Peyer's patch (tissue), 4 donors: ENCODE results near the gene TPP1. TPM values are rescaled to one million over a fixed set of nuclear protein-coding genes. Genes with fewer than 3 reads are reported as not detected.

ENCODE experiments used
- DNase-seq, 3 donors: peaks; one replicate each; pipeline ENCODE4 v3.0.0-alpha.2; 2017 to 2019
- H3K27ac ChIP-seq, 4 donors: fragments of 200-600 bp; sonication (generic); one replicate each; pipeline ENCODE4 v1.5.1; 2016 to 2019
- H3K27me3 ChIP-seq, 2 donors: fragments of 200-600 bp; sonication (generic); one replicate each; pipeline ENCODE4 v1.5.1; 2019
- H3K36me3 ChIP-seq, 3 donors: fragments of 200-600 bp; sonication (generic); one replicate each; pipeline ENCODE4 v1.5.1; 2016 to 2019
- H3K4me1 ChIP-seq, 4 donors: fragments of 200-600 bp; sonication (generic); one replicate each; pipeline ENCODE4 v1.5.1; 2016 to 2019
- H3K4me3 ChIP-seq, 4 donors: fragments of 200-600 bp; sonication (generic); 1 replicate in 3 of 4; 2 replicates in 1 of 4; pipeline ENCODE4 v1.5.1; 2016 to 2019; ENCODE audit warnings: mild to moderate bottlenecking in 1 of 4
- H3K9me3 ChIP-seq, 4 donors: fragments of 200-600 bp; sonication (generic); one replicate each; pipeline ENCODE4 v1.5.1; 2016 to 2019; ENCODE audit warnings: mild to moderate bottlenecking in 1 of 4
- POLR2A ChIP-seq, 2 donors: fragments of 450-650 bp; IDR thresholded peaks; one replicate each; pipeline ENCODE4 v1.5.1; 2017; ENCODE audit warnings: antibody characterized with exemption in 2 of 2, mild to moderate bottlenecking in 2 of 2, moderate library complexity in 2 of 2
- total RNA-seq, 4 donors: library from RNA; depleted of rRNA; stranded (reverse); fragments of >200 nt; gene quantifications; one replicate each; pipeline ENCODE4 v1.1.0, GENCODE V29; 2016
- TF ChIP-seq, protein P1 (sequence below), 6 experiments: fragments of 450-650 bp in 4 of 6; fragments of 200-600 bp in 2 of 6; sonication (generic) in 1 of 6; IDR thresholded peaks; one replicate each; pipeline ENCODE4 v1.5.1; 2017 to 2019; ENCODE audit warnings: antibody characterized with exemption in 6 of 6, mild to moderate bottlenecking in 3 of 6, moderate library complexity in 1 of 6

Gene TPP1
- total RNA-seq, 4 donors from 2014 or later: 79.2 to 232 (median 134) TPM

GRCh38 chr11:6603287-6604080 lies 15.7 kb downstream of the TPP1 start, which contains the start of the genes ILK and RRP8:
TSS of gene ILK (plus strand) at chr11:6603774. CDS start at chr11:6604272, 498 bp downstream.
TSS of gene RRP8 (minus strand) at chr11:6603616. CDS start at chr11:6603502, 114 bp downstream.
- TF ChIP-seq, protein P1, sequence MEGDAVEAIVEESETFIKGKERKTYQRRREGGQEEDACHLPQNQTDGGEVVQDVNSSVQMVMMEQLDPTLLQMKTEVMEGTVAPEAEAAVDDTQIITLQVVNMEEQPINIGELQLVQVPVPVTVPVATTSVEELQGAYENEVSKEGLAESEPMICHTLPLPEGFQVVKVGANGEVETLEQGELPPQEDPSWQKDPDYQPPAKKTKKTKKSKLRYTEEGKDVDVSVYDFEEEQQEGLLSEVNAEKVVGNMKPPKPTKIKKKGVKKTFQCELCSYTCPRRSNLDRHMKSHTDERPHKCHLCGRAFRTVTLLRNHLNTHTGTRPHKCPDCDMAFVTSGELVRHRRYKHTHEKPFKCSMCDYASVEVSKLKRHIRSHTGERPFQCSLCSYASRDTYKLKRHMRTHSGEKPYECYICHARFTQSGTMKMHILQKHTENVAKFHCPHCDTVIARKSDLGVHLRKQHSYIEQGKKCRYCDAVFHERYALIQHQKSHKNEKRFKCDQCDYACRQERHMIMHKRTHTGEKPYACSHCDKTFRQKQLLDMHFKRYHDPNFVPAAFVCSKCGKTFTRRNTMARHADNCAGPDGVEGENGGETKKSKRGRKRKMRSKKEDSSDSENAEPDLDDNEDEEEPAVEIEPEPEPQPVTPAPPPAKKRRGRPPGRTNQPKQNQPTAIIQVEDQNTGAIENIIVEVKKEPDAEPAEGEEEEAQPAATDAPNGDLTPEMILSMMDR (IDR thresholded peaks at IDR 0.05): peak in 5 of 6 experiments; percentile 23 to 58 (median 35)
- TF ChIP-seq POLR2A (IDR thresholded peaks at IDR 0.05): peak; percentile 67 to 72
- H3K4me1 ChIP-seq: peaks cover 0 to 59% (median 20%) of the 10 kb centered on the region in 4 donors

DNA sequence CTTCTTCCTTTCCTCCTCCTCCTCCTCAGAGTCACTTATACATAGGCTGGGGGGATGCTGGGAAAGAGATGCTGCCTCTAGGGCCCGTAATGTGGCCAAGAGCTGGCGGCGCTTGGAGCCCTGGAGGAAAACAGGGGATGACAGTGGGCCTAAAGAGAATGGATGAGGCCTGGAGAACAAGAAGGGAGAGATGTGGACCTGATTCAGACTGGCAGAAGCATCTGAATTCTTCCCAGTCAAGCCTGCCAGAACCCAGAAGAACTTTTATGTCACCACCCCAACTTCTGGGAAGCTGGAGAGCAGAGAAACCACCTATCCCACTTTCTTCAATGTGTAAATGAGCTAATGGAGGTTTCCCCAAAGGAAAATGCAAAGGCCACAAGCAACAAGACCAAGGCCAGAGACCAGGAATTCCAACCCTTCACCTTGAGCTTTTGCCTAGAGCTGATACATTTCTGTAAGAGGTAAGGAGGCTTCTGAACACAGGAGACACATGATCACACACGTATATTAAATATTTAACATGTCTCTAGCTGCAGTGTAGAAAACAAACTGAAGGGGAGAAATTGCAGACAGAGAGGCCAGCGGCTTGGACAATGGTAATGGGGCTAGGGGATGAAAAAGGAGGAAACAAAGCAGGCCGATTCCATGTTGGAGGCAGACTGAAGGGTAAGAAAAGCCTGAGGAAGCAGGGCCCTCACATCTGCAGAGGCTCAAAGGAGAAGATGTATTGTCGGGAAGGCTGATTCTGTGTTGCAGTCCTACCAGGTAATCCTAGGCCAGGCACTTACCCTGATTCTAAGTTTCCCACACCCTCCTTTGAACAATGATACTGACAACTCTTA lies 16.9 kb downstream of the TPP1 start:
- peak overlapping the region in 3 of 4 donors; percentile 91 to 94 (median 91) for H3K27ac ChIP-seq
- H3K4me3 ChIP-seq: peak overlapping the region; percentile 77 to 87 (median 84)
- peaks cover 0 to 47% (median 19%) of the 10 kb centered on the region in 4 donors for H3K4me1 ChIP-seq
- peaks cover 0 to 41% (median 0%) of the 10 kb centered on the region in 3 donors for H3K36me3 ChIP-seq
- no peak for DNase-seq
- H3K9me3 ChIP-seq: no peaks in the 10 kb centered on the region
- TF ChIP-seq, protein P1 (IDR thresholded peaks at IDR 0.05): no peak
- no peak for TF ChIP-seq POLR2A (IDR thresholded peaks at IDR 0.05)
- no peaks in the 10 kb centered on the region for H3K27me3 ChIP-seq

More at GRCh38 chr11:6603287-6604080, 15.7 kb downstream of the TPP1 start, which contains the start of the genes ILK and RRP8:
- Histone ChIP-seq H3K27me3 (no peaks in the 10 kb centered on the region), H3K36me3 (peaks cover 0 to 40% (median 0%) of the 10 kb centered on the region in 3 donors), H3K9me3 (no peaks in the 10 kb centered on the region), H3K27ac (peak within 1 kb of the TSS; percentile 91 to 94 (median 92)), H3K4me3 (peak within 1 kb of the TSS; percentile 77 to 87 (median 84))
- DNase-seq: peak; percentile 90 to 96 (median 95)

DNA sequence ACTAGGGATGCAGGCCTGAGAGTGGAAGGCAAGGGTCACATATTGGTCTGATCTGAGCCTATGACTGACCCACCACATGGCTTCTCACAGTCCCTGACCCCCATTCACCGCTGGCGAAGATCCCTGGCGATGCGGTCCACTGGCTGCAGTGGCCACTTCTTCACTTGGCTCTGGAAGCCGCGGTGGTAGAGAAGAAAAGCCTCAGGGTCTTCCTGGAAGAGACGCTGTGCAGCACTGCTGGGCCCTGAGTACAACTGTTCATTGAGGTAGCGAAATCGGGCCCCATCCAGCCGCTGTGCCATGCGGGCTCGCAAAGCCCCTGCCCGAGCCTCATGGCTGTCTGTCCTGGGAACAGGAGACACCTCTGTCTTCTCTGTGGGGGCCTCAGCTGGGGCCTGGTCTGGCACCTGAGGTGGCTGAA lies 18.2 kb downstream of the TPP1 start:
- H3K4me1 ChIP-seq: peaks cover 0 to 37% (median 9%) of the 10 kb centered on the region in 4 donors
- DNase-seq: no peak

GRCh38 chr11:6599881-6600390 lies 19.3 kb downstream of the TPP1 start:
- Histone ChIP-seq H3K36me3 (peaks cover 0 to 62% (median 0%) of the 10 kb centered on the region in 3 donors), H3K4me3 (no peak overlapping the region), H3K4me1 (peaks cover 0 to 26% (median 4%) of the 10 kb centered on the region in 4 donors), H3K9me3 (no peaks in the 10 kb centered on the region), H3K27ac (no peak overlapping the region), H3K27me3 (no peaks in the 10 kb centered on the region)
- DNase-seq: no peak
- TF ChIP-seq, protein P1 (IDR thresholded peaks at IDR 0.05): no peak
- no peak for TF ChIP-seq POLR2A (IDR thresholded peaks at IDR 0.05)

More for the DNA sequence above, 18.2 kb downstream of the TPP1 start:
- H3K9me3 ChIP-seq: no peaks in the 10 kb centered on the region
- no peak overlapping the region for H3K4me3 ChIP-seq
- peaks cover 0 to 53% (median 0%) of the 10 kb centered on the region in 3 donors for H3K36me3 ChIP-seq
- TF ChIP-seq, protein P1 (IDR thresholded peaks at IDR 0.05): no peak
- no peak overlapping the region for H3K27ac ChIP-seq
- H3K27me3 ChIP-seq: no peaks in the 10 kb centered on the region

DNA sequence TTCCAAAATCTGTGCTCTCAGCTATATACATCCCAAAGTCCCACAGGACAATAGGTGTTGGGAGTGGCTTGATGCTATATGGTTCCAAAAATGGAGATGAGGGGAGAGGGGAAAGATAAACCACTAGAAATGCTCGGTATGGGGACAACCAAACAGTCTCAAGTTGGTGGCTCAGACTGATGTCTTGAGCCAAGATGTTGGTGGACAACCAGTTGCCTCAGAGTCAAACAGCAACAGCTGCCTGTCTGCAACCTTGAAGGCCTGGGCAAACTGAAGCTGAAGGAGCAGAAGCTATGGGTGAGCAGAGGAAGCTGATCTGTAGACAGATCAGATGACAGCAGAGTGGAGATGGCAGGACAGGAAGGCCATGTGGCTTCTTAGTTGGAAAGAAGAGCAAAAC lies 19.8 kb downstream of the TPP1 start:
- no peak for DNase-seq
- H3K4me1 ChIP-seq: peaks cover 0 to 21% (median 4%) of the 10 kb centered on the region in 4 donors
- H3K27ac ChIP-seq: no peak overlapping the region
- H3K4me3 ChIP-seq: no peak overlapping the region
- no peaks in the 10 kb centered on the region for H3K9me3 ChIP-seq
- TF ChIP-seq, protein P1 (IDR thresholded peaks at IDR 0.05): no peak
- no peak for TF ChIP-seq POLR2A (IDR thresholded peaks at IDR 0.05)
- peaks cover 0 to 66% (median 0%) of the 10 kb centered on the region in 3 donors for H3K36me3 ChIP-seq
- no peaks in the 10 kb centered on the region for H3K27me3 ChIP-seq
